GM10248 (cell line): ENCODE measurements around the gene CEP135.

Experiments
- CTCF ChIA-PET: fragments of 300-600 bp; sonication (Branson Sonifier 250); formaldehyde crosslinking; extraction: SDS; loops from one replicate; lab custom pipeline; 2021; ENCODE audit warnings: antibody characterized with exemption; lab: Yijun Ruan, JAX
- POLR2A ChIA-PET: fragments of 350-650 bp; sonication (Branson Sonifier 250); formaldehyde crosslinking; extraction: SDS; loops from one replicate; lab custom pipeline; 2020; ENCODE audit warnings: antibody characterized with exemption; lab: Yijun Ruan, JAX
- DNase-seq: peaks from one replicate; pipeline ENCODE4 v3.0.0; 2012; ENCODE audit errors: extremely low spot score
- TF ChIP-seq, protein P1 (sequence below): IDR thresholded peaks from 2 replicates; pipeline ENCODE4 v1.5.1; 2012; ENCODE audit warnings: mild to moderate bottlenecking, low read depth; ENCODE audit errors: extremely low read depth, missing control alignments, control extremely low read depth

Gene CEP135

GRCh38 chr4:55993994-55994663, 45.4 kb downstream of the CEP135 start:
- peak; percentile 34 for DNase-seq
- CTCF ChIA-PET, result interaction anchor here (0.9 to 3.9 kb wide), 11 partner anchors 10 to 442 kb away, joined by 3 to 15 read pairs (median 3); partner anchors contain the start of genes CEP135, PAICS and PPAT
- TF ChIP-seq, protein P1, sequence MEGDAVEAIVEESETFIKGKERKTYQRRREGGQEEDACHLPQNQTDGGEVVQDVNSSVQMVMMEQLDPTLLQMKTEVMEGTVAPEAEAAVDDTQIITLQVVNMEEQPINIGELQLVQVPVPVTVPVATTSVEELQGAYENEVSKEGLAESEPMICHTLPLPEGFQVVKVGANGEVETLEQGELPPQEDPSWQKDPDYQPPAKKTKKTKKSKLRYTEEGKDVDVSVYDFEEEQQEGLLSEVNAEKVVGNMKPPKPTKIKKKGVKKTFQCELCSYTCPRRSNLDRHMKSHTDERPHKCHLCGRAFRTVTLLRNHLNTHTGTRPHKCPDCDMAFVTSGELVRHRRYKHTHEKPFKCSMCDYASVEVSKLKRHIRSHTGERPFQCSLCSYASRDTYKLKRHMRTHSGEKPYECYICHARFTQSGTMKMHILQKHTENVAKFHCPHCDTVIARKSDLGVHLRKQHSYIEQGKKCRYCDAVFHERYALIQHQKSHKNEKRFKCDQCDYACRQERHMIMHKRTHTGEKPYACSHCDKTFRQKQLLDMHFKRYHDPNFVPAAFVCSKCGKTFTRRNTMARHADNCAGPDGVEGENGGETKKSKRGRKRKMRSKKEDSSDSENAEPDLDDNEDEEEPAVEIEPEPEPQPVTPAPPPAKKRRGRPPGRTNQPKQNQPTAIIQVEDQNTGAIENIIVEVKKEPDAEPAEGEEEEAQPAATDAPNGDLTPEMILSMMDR, result no peak
- POLR2A ChIA-PET, result no interaction called here

- TF ChIP-seq, protein P1, result no peak
- CTCF ChIA-PET, result interaction anchor here (1.0 to 1.5 kb wide), 6 partner anchors 8 to 48 kb away, joined by 3 to 5 read pairs (median 3); partner anchors contain the start of gene CEP135
- no peak for DNase-seq
- POLR2A ChIA-PET, result no interaction called here
Measured at GRCh38 chr4:55996646-55997045, 47.9 kb downstream of the CEP135 start.

GRCh38 chr4:56003606-56004005, 54.9 kb downstream of the CEP135 start:
- ChIA-PET CTCF (no interaction called here), POLR2A (no interaction called here)
- TF ChIP-seq, protein P1, result no peak
- DNase-seq, result no peak

GRCh38 chr4:56004235-56004634, 55.5 kb downstream of the CEP135 start:
- TF ChIP-seq, protein P1, result no peak
- DNase-seq, result no peak
- ChIA-PET CTCF (interaction anchor here (1.3 to 1.9 kb wide), 2 partner anchors 11 to 27 kb away, joined by 4 read pairs; no protein-coding TSS in a partner anchor), POLR2A (no interaction called here)

GRCh38 chr4:56007154-56007553, 58.4 kb downstream of the CEP135 start:
- CTCF ChIA-PET, result no interaction called here
- DNase-seq, result no peak
- POLR2A ChIA-PET, result no interaction called here
- TF ChIP-seq, protein P1, result no peak

GRCh38 chr4:56008206-56008605, 59.5 kb downstream of the CEP135 start:
- ChIA-PET POLR2A (no interaction called here), CTCF (interaction anchor here (1.2 kb wide), 2 partner anchors 13 to 59 kb away, joined by 3 read pairs; partner anchors contain the start of gene CEP135)
- no peak for DNase-seq
- TF ChIP-seq, protein P1, result no peak

DNA sequence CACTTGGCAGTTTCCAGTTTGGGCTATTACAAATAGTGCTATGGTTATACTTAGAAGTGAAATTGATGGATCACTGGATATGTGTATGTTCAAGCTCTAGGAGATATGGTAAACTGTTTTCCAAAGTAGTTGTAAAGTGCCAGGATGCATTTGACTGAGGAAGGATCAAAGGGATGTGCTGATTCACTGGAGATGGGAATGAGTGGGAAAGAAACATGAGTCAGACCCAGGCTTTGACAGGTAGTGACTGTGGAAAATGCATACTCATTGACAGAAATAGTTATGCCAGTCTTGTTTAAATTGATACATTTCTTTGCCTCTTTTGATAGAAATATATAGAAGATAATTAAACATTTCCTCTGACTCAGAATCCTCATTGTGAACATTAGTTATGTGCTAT, 77.9 kb downstream of the CEP135 start:
- CTCF ChIA-PET, result no interaction called here
- POLR2A ChIA-PET, result no interaction called here
- no peak for DNase-seq
- TF ChIP-seq, protein P1, result no peak
